WTC11 (cell line): ENCODE data around the gene GRK2. TPM values are rescaled to one million over a fixed set of nuclear protein-coding genes. Genes with fewer than 3 reads are reported as not detected.

Source experiments
- ATAC-seq: fragments of 200-7000 bp; cut with Tn5 transposase; 2 replicates; pipeline ENCODE4 v1.10.0; 2021; ENCODE audit warnings: mild to moderate bottlenecking, moderate library complexity
- CTCF ChIA-PET: fragments of 300-600 bp; sonication (Branson Sonifier 250); formaldehyde crosslinking; loops from one replicate; lab custom pipeline; 2021; ENCODE audit warnings: antibody characterized with exemption; lab: Charles Lee
- POLR2A ChIA-PET: fragments of 350-600 bp; sonication (Branson Sonifier 250); formaldehyde crosslinking; loops from one replicate; lab custom pipeline; 2021; ENCODE audit warnings: antibody characterized with exemption; lab: Charles Lee
- DNase-seq: peaks from one replicate; pipeline ENCODE4 v3.0.0; 2021; ENCODE audit warnings: low spot score
- H3K27ac Mint-ChIP-seq: 2 replicates; pipeline ENCODE4 v1.8.0; 2021; ENCODE audit warnings: mixed read lengths
- H3K27me3 Mint-ChIP-seq: 2 replicates; pipeline ENCODE4 v1.8.0; 2021; ENCODE audit warnings: low read depth, mild to moderate bottlenecking, moderate library complexity, mixed read lengths
- H3K36me3 Mint-ChIP-seq: 2 replicates; pipeline ENCODE4 v1.8.0; 2021; ENCODE audit warnings: mixed read lengths
- H3K4me1 Mint-ChIP-seq: 2 replicates; pipeline ENCODE4 v1.8.0; 2022; ENCODE audit warnings: mixed read lengths
- H3K4me3 Mint-ChIP-seq: 2 replicates; pipeline ENCODE4 v1.8.0; 2021; ENCODE audit warnings: mild to moderate bottlenecking, moderate library complexity, mixed read lengths
- H3K9me3 Mint-ChIP-seq: 2 replicates; pipeline ENCODE4 v1.8.0; 2021; ENCODE audit warnings: mixed read lengths
- ATF3 ChIP-seq: sonication (generic); formaldehyde crosslinking; conservative IDR thresholded peaks from 2 replicates; pipeline ENCODE4 v1.8.1; 2022; ENCODE audit warnings: mild to moderate bottlenecking, missing genetic modification reagents
- CBFB ChIP-seq: sonication (generic); formaldehyde crosslinking; IDR thresholded peaks from 2 replicates; pipeline ENCODE4 v1.8.1; 2022; ENCODE audit warnings: mild to moderate bottlenecking, low read depth, missing genetic modification reagents
- CREB1 ChIP-seq: sonication (generic); formaldehyde crosslinking; IDR thresholded peaks from 2 replicates; pipeline ENCODE4 v1.8.0; 2023; ENCODE audit warnings: mild to moderate bottlenecking, missing genetic modification reagents
- EMX1 ChIP-seq: fragments of 250-450 bp; sonication (Bioruptor Pico); IDR thresholded peaks from 2 replicates; pipeline ENCODE4 v1.8.0; 2021; ENCODE audit warnings: mild to moderate bottlenecking
- ETV6 ChIP-seq: sonication (generic); formaldehyde crosslinking; IDR thresholded peaks from 2 replicates; pipeline ENCODE4 v1.8.1; 2022; ENCODE audit warnings: mild to moderate bottlenecking, missing genetic modification reagents
- FOXP1 ChIP-seq: sonication (generic); formaldehyde crosslinking; IDR thresholded peaks from 2 replicates; pipeline ENCODE4 v1.8.0; 2022; ENCODE audit warnings: missing genetic modification reagents, mild to moderate bottlenecking, moderate library complexity, borderline replicate concordance
- IRF1 ChIP-seq: sonication (generic); formaldehyde crosslinking; IDR thresholded peaks from 2 replicates; pipeline ENCODE4 v1.8.0; 2023; ENCODE audit warnings: missing genetic modification reagents
- IRF2 ChIP-seq: sonication (generic); formaldehyde crosslinking; IDR thresholded peaks from 2 replicates; pipeline ENCODE4 v1.8.0; 2022; ENCODE audit warnings: low read depth, missing genetic modification reagents, borderline replicate concordance
- JAZF1 ChIP-seq: fragments of 250-450 bp; sonication (Bioruptor Pico); IDR thresholded peaks from 2 replicates; pipeline ENCODE4 v1.9.0; 2021; ENCODE audit warnings: moderate library complexity, mild to moderate bottlenecking, inconsistent platforms
- JUN ChIP-seq: sonication (generic); formaldehyde crosslinking; IDR thresholded peaks from 2 replicates; pipeline ENCODE4 v1.8.0; 2023; ENCODE audit warnings: mild to moderate bottlenecking, missing genetic modification reagents
- NFATC4 ChIP-seq: fragments of 250-450 bp; sonication (Bioruptor Pico); IDR thresholded peaks from 2 replicates; pipeline ENCODE4 v1.9.0; 2021; ENCODE audit warnings: mild to moderate bottlenecking
- NR1H2 ChIP-seq: sonication (generic); formaldehyde crosslinking; IDR thresholded peaks from 2 replicates; pipeline ENCODE4 v1.9.0; 2021; ENCODE audit warnings: mild to moderate bottlenecking, moderate library complexity, missing genetic modification reagents
- PRDM15 ChIP-seq: sonication (generic); formaldehyde crosslinking; IDR thresholded peaks from 2 replicates; pipeline ENCODE4 v1.8.0; 2022; ENCODE audit warnings: missing genetic modification reagents
- PRRX2 ChIP-seq: fragments of 250-450 bp; sonication (Bioruptor Pico); IDR thresholded peaks from 2 replicates; pipeline ENCODE4 v1.8.0; 2021; ENCODE audit warnings: mild to moderate bottlenecking
- SMAD4 ChIP-seq: sonication (generic); formaldehyde crosslinking; IDR thresholded peaks from 2 replicates; pipeline ENCODE4 v1.8.0; 2022; ENCODE audit warnings: mild to moderate bottlenecking, missing genetic modification reagents
- SOX15 ChIP-seq: fragments of 250-450 bp; sonication (Bioruptor Pico); IDR thresholded peaks from 2 replicates; pipeline ENCODE4 v1.9.0; 2021; ENCODE audit warnings: mild to moderate bottlenecking
- SP1 ChIP-seq: sonication (generic); formaldehyde crosslinking; conservative IDR thresholded peaks from 2 replicates; pipeline ENCODE4 v1.8.1; 2022; ENCODE audit warnings: missing genetic modification reagents
- TEAD1 ChIP-seq: sonication (generic); formaldehyde crosslinking; IDR thresholded peaks from 2 replicates; pipeline ENCODE4 v1.8.0; 2022; ENCODE audit warnings: mild to moderate bottlenecking, missing genetic modification reagents
- TEAD4 ChIP-seq: sonication (generic); formaldehyde crosslinking; IDR thresholded peaks from 2 replicates; pipeline ENCODE4 v1.8.0; 2022; ENCODE audit warnings: mild to moderate bottlenecking, missing genetic modification reagents
- TP53 ChIP-seq: sonication (generic); formaldehyde crosslinking; IDR thresholded peaks from 2 replicates; pipeline ENCODE4 v1.8.1; 2023; ENCODE audit warnings: mild to moderate bottlenecking, missing genetic modification reagents
- USF2 ChIP-seq: sonication (generic); formaldehyde crosslinking; IDR thresholded peaks from 2 replicates; pipeline ENCODE4 v1.8.1; 2023; ENCODE audit warnings: mild to moderate bottlenecking, missing genetic modification reagents, moderate library complexity
- ZNF263 ChIP-seq: sonication (generic); formaldehyde crosslinking; IDR thresholded peaks from 2 replicates; pipeline ENCODE4 v1.8.1; 2022; ENCODE audit warnings: low read depth, mild to moderate bottlenecking, moderate library complexity, missing genetic modification reagents
- ZNF281 ChIP-seq: sonication (generic); formaldehyde crosslinking; IDR thresholded peaks from 2 replicates; pipeline ENCODE4 v1.8.0; 2023; ENCODE audit warnings: mild to moderate bottlenecking, missing genetic modification reagents
- ZNF317 ChIP-seq: sonication (generic); formaldehyde crosslinking; IDR thresholded peaks from 2 replicates; pipeline ENCODE4 v1.8.1; 2023; ENCODE audit warnings: low read depth, mild to moderate bottlenecking, moderate library complexity, missing genetic modification reagents, borderline replicate concordance
- total RNA-seq: library from RNA; stranded (reverse); gene quantifications from 3 replicates; pipeline ENCODE4 v1.2.3, GENCODE V29; 2021

GRK2 gene
- total RNA-seq, 1 experiment from 2014 or later, result 68.1 TPM

- CTCF ChIA-PET, result interaction anchor here (0.8 to 3.0 kb wide), 9 partner anchors 8 to 113 kb away, joined by 3 to 18 read pairs (median 7); partner anchors contain the start of gene ANKRD13D
- POLR2A ChIA-PET, result no interaction called here
- no peak for ATAC-seq
- H3K9me3 Mint-ChIP-seq, result no peaks in the 10 kb centered on the region
- DNase-seq, result peak; percentile 8
- no peak for TF ChIP-seq EMX1 (CRISPR knock-in tag)
- H3K4me3 Mint-ChIP-seq, result peak overlapping the region; percentile 53
- peak overlapping the region; percentile 94 for H3K27ac Mint-ChIP-seq
- H3K4me1 Mint-ChIP-seq, result peaks cover 50% of the 10 kb centered on the region
- H3K36me3 Mint-ChIP-seq, result no peaks in the 10 kb centered on the region
- peaks cover 12% of the 10 kb centered on the region for H3K27me3 Mint-ChIP-seq
Measured at GRCh38 chr11:67269401-67270255, 3.4 kb downstream of the GRK2 start.

- ATAC-seq, result peak; percentile 60
- Mint-ChIP-seq H3K27ac (peak overlapping the region; percentile 94), H3K9me3 (no peaks in the 10 kb centered on the region), H3K4me1 (peaks cover 52% of the 10 kb centered on the region), H3K36me3 (no peaks in the 10 kb centered on the region), H3K27me3 (peaks cover 4% of the 10 kb centered on the region), H3K4me3 (peak overlapping the region; percentile 53)
- DNase-seq, result peak; percentile 59
- POLR2A ChIA-PET, result no interaction called here
- CTCF ChIA-PET, result interaction anchor here (0.8 to 3.0 kb wide), 12 partner anchors 9 to 112 kb away, joined by 3 to 18 read pairs (median 7); partner anchors contain the start of genes ANKRD13D and SSH3
- TF ChIP-seq PRDM15 (CRISPR knock-in tag), result no peak
- no peak for TF ChIP-seq TEAD4 (CRISPR knock-in tag)
- TF ChIP-seq ATF3 (CRISPR knock-in tag), result no peak
- no peak for TF ChIP-seq IRF2 (CRISPR knock-in tag)
- TF ChIP-seq SP1, result no peak; the same call in 1 of the 2 replicates
- no peak for TF ChIP-seq JUN (CRISPR knock-in tag)
- TF ChIP-seq CBFB (CRISPR knock-in tag), result no peak
- no peak for TF ChIP-seq ZNF317 (CRISPR knock-in tag)
- TF ChIP-seq USF2, result no peak
- 0 out of 2 replicates have a peak, but pooled peaks have one; percentile 40 for TF ChIP-seq TP53
- TF ChIP-seq ZNF281 (CRISPR knock-in tag), result peak; percentile 74
- peak; percentile 26; the same call in 1 of the 2 replicates for TF ChIP-seq CREB1 (CRISPR knock-in tag)
- TF ChIP-seq JAZF1 (CRISPR knock-in tag), result no peak
- TF ChIP-seq SMAD4 (CRISPR knock-in tag), result no peak
- no peak for TF ChIP-seq ZNF263 (CRISPR knock-in tag)
- no peak for TF ChIP-seq NFATC4 (CRISPR knock-in tag)
- TF ChIP-seq FOXP1 (CRISPR knock-in tag), result no peak
- peak; percentile 100 for TF ChIP-seq ETV6 (CRISPR knock-in tag)
- no peak; the same call in 1 of the 2 replicates for TF ChIP-seq TEAD1 (CRISPR knock-in tag)
- TF ChIP-seq SOX15, result no peak
- no peak for TF ChIP-seq NR1H2 (CRISPR knock-in tag)
- peak; percentile 34; the same call in 1 of the 2 replicates for TF ChIP-seq IRF1 (CRISPR knock-in tag)
- no peak for TF ChIP-seq PRRX2 (CRISPR knock-in tag)
Measured at GRCh38 chr11:67270256-67271204, 4.3 kb downstream of the GRK2 start.
